HG03571 (cell line): ENCODE data around the gene RPA1.
A peak's percentile ranks its signal among the peaks of the same experiment; 100 is the strongest.
"Not testable (repeated sequence)": the region's sequence is repeated elsewhere in the genome, so short reads cannot be mapped to it uniquely, and the experiment has no call there.

Experiments
- ATAC-seq: cut with Tn5 transposase; IDR thresholded peaks from one replicate; pipeline ENCODE4 v1.9.1; 2021; ENCODE audit not compliant: unreplicated experiment

The RPA1 gene

GRCh38 chr17:1829592-1830257 is at the start of gene RPA1, which contains the start of gene SMYD4:
TSS of gene RPA1 (plus strand) at chr17:1830005. CDS start at chr17:1830094, 89 bp downstream.
TSS of gene SMYD4 (minus strand) at chr17:1829902. CDS start at chr17:1827994, 1,908 bp downstream.
- peak; percentile 84 for ATAC-seq

- no peak for ATAC-seq
These were observed 47.6 kb upstream of the RPA1 start for GRCh38 chr17:1782171-1782567.

DNA sequence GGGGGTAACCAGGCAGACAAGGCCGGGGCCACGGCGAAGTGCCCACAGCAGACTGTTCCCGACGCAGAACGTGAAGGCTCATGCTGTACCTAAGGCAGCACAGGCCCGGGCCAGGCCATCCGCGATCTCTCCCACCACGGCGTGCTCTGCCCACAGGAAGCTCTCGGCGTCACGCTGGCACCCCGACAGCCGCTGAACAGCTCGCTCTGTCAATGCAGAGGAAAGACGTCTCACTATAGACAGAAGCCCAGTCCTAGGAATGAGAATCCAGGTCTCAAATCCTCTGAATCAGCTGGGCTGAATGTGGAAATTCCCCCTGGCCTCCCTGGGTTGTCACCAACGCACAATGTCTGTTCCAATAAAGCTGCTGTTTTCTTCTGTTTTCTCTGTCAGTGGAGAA is 46.5 kb upstream of the RPA1 start:
- ATAC-seq = no peak

DNA sequence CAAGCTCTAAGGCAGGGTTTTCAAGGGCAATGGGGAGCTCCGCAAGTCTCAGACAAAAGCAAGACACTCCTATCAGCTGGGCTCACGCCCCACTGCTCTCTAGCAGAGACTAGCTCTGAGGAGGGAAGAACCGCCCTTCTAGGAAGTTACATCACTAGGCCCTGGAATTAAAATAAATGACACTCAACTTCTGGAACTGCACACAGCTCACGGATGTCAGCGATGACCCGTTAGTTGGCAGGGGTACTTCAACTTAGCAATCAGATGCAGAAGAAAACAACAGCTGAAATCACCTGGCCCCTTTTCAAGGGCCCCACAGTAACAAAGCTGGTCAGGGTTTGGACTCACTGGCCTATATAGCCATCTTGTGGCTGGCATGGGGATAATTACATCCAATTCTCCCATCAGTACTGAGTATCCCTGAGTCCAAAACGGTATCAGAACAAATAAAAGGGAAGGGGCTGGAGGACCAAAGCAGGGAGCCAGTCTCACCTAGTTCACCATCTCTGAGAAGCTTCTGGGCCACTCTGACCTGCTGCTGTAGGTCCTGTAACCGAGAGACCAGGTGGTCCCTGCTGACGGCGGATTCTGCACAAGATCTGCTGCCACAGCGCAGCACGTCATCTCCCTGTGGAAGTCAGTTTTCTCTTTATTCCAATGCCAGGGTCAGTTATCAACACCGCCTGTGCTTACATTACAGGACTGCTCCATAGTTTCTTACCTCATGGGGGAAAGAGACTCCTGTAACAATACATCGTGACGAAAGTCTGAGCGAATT is 45.8 kb upstream of the RPA1 start:
- ATAC-seq = no peak

DNA sequence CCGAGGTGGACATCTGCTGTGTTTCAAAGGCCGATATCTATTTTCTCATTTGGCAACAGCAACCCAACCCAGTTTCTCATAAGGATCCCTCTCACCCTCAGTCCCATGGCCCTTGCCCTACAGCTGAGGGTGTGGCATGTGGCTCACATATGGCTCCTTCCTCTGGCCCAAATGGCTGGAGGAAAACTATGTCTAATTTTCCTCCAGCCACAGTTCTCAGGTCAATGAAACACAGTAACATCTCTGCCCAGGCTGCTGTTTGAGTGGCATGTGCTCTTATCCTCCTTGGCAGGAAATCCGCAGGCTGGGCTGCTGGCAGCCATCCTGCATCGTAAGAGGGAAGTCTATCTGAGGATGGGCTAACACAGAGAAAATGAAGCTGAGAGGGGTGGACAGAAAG is 43.9 kb upstream of the RPA1 start:
- ATAC-seq = no peak

- ATAC-seq = no peak
These were observed 43.1 kb upstream of the RPA1 start for GRCh38 chr17:1786708-1787107.

GRCh38 chr17:1787301-1787902 is 42.4 kb upstream of the RPA1 start:
- ATAC-seq = no peak

- ATAC-seq = no peak
These were observed 39.9 kb upstream of the RPA1 start for GRCh38 chr17:1789936-1790335.

DNA sequence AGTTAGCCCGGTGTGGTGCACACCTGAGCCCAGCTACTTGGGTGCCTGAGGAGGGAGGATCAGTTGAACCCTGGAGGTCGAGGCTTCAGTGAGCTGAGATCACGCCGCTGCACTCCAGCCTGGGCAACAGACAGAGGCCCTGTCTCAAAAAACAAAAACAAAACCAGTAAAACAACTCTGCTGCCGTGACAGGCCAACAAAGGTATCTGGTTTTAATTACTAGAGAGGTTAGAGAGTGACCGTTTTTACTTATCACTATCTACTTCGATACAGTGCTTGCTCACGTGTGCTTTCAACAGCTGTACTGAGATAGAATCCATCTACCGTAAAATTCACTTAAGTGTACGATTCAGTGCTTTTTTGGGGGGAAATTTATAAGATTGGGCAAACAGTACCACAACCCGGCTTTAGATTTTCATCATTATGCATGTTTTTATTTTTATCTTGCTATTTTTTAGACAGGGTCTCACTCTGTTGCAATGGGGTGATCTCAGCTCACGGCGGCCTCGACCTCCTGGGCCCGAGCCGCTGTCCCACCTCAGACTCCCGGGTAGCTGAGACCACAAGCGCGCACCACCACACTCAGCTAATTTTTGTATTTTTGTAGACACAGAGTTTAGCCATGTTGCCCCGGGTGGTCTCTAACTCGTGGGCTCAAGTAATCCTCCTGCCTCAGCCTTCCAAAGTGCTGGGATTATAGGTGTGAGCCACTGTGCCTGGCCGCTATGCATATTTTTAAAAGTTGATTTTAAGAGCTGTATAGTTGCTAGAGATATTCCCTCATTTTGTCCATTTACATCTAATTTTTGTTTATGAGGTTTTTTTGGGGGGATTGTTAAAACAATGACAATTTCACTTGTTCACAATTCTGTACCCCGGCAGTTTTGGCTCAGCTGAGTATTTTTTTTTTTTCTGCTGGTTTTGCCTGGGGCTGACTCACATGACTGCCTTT is 37.0 kb upstream of the RPA1 start:
- no peak for ATAC-seq

DNA sequence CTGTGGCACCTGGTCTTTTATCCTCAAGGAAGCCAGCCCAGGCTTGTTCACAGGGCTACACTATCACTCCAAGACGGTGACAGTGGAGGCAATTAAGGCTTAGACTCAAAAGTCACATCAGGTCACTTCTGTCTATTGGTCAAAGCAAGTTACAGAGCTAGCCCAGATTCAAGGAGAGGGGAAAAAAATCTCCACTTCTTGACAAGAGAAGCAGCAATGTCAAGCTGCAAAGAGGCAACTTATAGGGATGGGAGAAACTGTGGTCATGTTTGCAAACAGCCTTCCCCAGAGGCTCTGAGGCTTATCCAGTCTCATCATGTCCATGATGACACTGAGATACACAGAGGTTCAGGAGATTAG is 36.4 kb upstream of the RPA1 start:
- no peak for ATAC-seq

- ATAC-seq = no peak
These were observed 33.0 kb upstream of the RPA1 start for GRCh38 chr17:1796800-1797199.

- no peak for ATAC-seq
These were observed 32.5 kb upstream of the RPA1 start for GRCh38 chr17:1797323-1797722.

DNA sequence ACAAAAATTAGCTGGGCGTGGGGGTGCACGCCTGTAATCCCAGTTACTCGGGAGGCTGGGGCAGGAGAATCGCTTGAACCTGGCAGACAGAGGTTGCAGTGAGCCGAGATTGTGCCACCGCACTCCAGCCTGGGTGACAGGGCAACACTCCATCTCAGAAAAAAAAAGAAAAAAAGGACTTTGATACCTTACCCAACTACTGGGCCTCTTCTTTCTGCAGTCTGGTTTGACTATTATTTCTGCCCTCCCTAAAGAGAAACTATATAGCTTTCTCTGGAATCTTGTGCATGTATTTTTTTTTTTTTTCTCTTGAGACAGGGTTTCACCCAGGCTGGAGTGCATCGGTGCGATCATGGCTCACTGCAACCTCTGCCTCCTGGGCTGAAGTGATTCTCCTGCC is 32.0 kb upstream of the RPA1 start:
- not testable (repeated sequence) for ATAC-seq

GRCh38 chr17:1800240-1800639 is 29.6 kb upstream of the RPA1 start:
- no peak for ATAC-seq

- ATAC-seq = no peak
These were observed 29.1 kb upstream of the RPA1 start for GRCh38 chr17:1800712-1801111.

GRCh38 chr17:1802429-1802828 is 27.4 kb upstream of the RPA1 start:
- no peak for ATAC-seq

DNA sequence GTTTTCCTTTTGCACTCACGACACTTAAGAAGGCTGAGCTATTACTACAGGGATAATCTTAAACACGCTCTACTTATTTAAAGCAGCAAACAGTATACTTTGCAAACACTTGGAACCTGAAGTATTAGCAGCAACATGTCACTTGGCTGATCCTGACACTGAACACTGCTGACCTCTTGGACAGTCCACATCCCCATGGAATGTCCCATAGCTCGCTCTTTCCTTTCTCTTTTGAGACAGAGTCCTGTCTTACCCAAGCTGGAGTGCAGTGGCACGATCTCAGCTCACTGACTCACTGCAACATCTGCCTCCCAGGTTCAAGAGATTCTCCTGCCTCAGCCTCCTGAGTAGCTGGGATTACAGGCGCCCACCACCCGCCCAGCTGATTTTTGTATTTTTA is 26.5 kb upstream of the RPA1 start:
- ATAC-seq = no peak

DNA sequence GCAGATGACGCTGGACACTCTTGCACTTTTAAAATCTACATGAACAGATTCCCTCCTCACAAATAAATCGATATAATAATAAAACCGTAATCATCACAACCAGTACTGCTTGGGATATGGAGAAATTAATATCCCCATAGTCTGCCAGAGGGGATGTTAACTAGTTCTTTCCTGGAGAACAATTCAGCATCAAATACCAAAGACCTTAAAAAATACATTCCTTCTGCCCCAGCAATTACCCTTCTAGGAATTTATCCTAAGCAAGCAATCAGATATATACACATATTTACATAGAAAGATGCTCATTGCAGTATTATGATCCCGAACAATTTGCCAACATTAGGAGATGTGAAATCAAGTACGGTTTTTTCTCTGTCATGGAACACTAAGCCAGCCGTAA is 21.9 kb upstream of the RPA1 start:
- no peak for ATAC-seq

DNA sequence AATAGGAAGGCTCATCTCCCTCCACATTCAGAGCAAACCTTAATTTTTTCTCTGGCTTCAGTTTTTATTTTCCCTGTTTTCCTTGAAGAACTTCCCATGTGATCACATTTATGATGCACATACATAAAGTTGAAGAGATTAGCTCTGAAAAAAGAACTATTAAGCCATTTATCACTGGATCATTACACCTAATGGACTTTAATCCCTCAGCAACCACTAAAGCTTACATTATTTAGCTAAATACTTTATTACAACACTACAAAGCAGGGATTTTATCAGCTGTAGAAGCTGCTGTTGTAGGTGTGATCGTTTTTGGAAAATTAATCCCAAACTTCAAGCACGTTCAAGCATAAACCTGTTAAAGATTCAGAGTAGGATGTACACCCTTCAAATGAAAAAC is 21.2 kb upstream of the RPA1 start:
- ATAC-seq = no peak

GRCh38 chr17:1809815-1810214 is 20.0 kb upstream of the RPA1 start:
- not testable (repeated sequence) for ATAC-seq

DNA sequence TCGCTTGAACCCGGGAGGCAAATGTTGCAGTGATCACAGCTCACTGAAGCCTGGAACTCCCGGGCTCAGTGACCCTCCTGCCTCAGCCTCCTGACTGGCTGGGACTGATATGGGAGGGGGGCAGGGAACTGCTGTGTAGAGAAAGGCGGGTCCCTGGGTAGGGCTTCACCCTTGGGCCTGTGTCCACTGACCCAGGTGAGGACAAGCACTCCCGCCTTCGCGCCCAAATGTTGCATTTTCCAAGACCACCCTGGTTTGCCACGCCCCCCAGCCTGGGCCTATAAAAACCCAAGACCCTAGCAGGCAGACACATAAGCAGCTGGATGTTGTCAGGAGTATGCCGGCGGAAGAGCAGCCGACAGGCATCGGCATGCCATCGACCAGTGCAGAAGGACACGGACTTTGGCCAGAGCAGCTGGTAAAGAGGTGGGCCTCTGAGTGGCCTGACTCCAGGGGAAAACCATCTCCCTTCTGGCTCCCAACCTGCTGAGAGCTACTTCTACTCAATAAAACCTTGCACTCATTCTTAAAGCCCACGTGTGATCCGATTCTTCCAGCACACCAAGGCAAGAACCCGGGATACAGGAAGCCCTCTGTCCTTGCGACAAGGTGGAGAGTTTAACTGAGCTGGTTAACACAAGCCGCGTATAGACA is 19.2 kb upstream of the RPA1 start:
- ATAC-seq = no peak
